PC-3 (cell line): ENCODE data around the gene LKAAEAR1. TPM values are rescaled to one million over a fixed set of nuclear protein-coding genes. Genes with fewer than 3 reads are reported as not detected.

Source experiments
- ATAC-seq: fragments of 200-7000 bp; cut with Tn5 transposase; 2 replicates; pipeline ENCODE4 v1.9.1; 2020; ENCODE audit warnings: mild to moderate bottlenecking, moderate library complexity
- BruUV-seq: library from RNA; stranded (reverse); fragments of 400-500 nt; replicated peaks from 2 replicates; lab custom pipeline; 2021; lab: Mats Ljungman, UMichigan
- CTCF ChIA-PET: fragments of 300-600 bp; sonication (Branson Sonifier 250); formaldehyde crosslinking; loops from one replicate; lab custom pipeline; 2022; ENCODE audit warnings: antibody characterized with exemption; lab: Charles Lee
- POLR2A ChIA-PET: fragments of 300-600 bp; sonication (Branson Sonifier 250); formaldehyde crosslinking; loops from one replicate; lab custom pipeline; 2022; ENCODE audit warnings: antibody characterized with exemption; ENCODE audit not compliant: unreplicated experiment; lab: Charles Lee
- DNase-seq: peaks from one replicate; pipeline ENCODE4 v3.0.0-alpha.2; 2015
- H2AFZ ChIP-seq: fragments of 300-600 bp; sonication (generic); 2 replicates; pipeline ENCODE4 v1.6.0; 2016; ENCODE audit warnings: antibody characterized with exemption, low read length
- H3F3A ChIP-seq: fragments of 300-600 bp; sonication (generic); one replicate; pipeline ENCODE4 v1.6.0; 2017; ENCODE audit warnings: antibody characterized with exemption, low read length, control low read depth, mild to moderate bottlenecking; ENCODE audit not compliant: unreplicated experiment
- H3K27ac ChIP-seq: fragments of 300-600 bp; sonication (generic); 2 replicates; pipeline ENCODE4 v1.5.1; 2016; ENCODE audit warnings: mild to moderate bottlenecking, low read length
- H3K27me3 ChIP-seq: fragments of 300-600 bp; sonication (generic); 2 replicates; pipeline ENCODE4 v1.6.1; 2016; ENCODE audit warnings: low read length, mixed read lengths
- H3K36me3 ChIP-seq: fragments of 300-600 bp; sonication (generic); 2 replicates; pipeline ENCODE4 v1.6.1; 2016; ENCODE audit warnings: low read depth, mixed run types, low read length, mixed read lengths
- H3K4me1 ChIP-seq: fragments of 300-600 bp; sonication (generic); 2 replicates; pipeline ENCODE4 v1.5.1; 2016; ENCODE audit warnings: low read length; ENCODE audit not compliant: insufficient read depth
- H3K4me2 ChIP-seq: fragments of 300-600 bp; sonication (generic); 2 replicates; pipeline ENCODE4 v1.6.0; 2016; ENCODE audit warnings: low read length
- H3K4me3 ChIP-seq: fragments of 300-600 bp; sonication (generic); 2 replicates; pipeline ENCODE4 v1.5.1; 2016; ENCODE audit warnings: mild to moderate bottlenecking, low read length, mixed read lengths
- H3K79me2 ChIP-seq: fragments of 300-600 bp; sonication (generic); 2 replicates; pipeline ENCODE4 v1.6.1; 2017; ENCODE audit warnings: low read length, mixed read lengths
- H3K9ac ChIP-seq: fragments of 300-600 bp; sonication (generic); 2 replicates; pipeline ENCODE4 v1.6.0; 2016; ENCODE audit warnings: mild to moderate bottlenecking, low read length
- H3K9me2 ChIP-seq: fragments of 300-600 bp; sonication (generic); replicated peaks from 2 replicates; pipeline ENCODE4 v1.6.1; 2016; ENCODE audit warnings: mixed run types, low read length, mixed read lengths
- H3K9me3 ChIP-seq: fragments of 300-600 bp; sonication (generic); 2 replicates; pipeline ENCODE4 v1.6.1; 2016; ENCODE audit warnings: low read length, mixed read lengths
- H4K20me1 ChIP-seq: fragments of 300-600 bp; sonication (generic); 2 replicates; pipeline ENCODE4 v1.6.1; 2016; ENCODE audit warnings: low read length, mixed read lengths
- EZH2 ChIP-seq: fragments of 300-600 bp; sonication (generic); IDR thresholded peaks from one replicate; pipeline ENCODE4 v1.6.1; 2017; ENCODE audit warnings: antibody characterized with exemption, mild to moderate bottlenecking, low read length; ENCODE audit not compliant: unreplicated experiment
- EZH2phosphoT487 ChIP-seq: fragments of 300-600 bp; sonication (generic); IDR thresholded peaks from 2 replicates; pipeline ENCODE4 v1.6.1; 2018; ENCODE audit warnings: mild to moderate bottlenecking, antibody characterized with exemption, low read length, borderline replicate concordance
- intact Hi-C: fragments of 100-400 bp; cut with micrococcal nuclease; formaldehyde crosslinking; loops from 2 replicates; pipeline ENCODE4 v1.9.0; 2023
- total RNA-seq: library from RNA; depleted of rRNA; stranded (reverse); fragments of >200 nt; gene quantifications from 2 replicates; pipeline ENCODE4 v1.2.3, GENCODE V29; 2014
- TF ChIP-seq, protein P1 (sequence below): fragments of 300-600 bp; sonication (generic); conservative IDR thresholded peaks from 2 replicates; pipeline ENCODE4 v1.5.1; 2017; ENCODE audit warnings: antibody characterized with exemption, low read depth, mild to moderate bottlenecking, low read length

The LKAAEAR1 gene
- total RNA-seq, 1 experiment from 2014 or later = 1.1 TPM

DNA sequence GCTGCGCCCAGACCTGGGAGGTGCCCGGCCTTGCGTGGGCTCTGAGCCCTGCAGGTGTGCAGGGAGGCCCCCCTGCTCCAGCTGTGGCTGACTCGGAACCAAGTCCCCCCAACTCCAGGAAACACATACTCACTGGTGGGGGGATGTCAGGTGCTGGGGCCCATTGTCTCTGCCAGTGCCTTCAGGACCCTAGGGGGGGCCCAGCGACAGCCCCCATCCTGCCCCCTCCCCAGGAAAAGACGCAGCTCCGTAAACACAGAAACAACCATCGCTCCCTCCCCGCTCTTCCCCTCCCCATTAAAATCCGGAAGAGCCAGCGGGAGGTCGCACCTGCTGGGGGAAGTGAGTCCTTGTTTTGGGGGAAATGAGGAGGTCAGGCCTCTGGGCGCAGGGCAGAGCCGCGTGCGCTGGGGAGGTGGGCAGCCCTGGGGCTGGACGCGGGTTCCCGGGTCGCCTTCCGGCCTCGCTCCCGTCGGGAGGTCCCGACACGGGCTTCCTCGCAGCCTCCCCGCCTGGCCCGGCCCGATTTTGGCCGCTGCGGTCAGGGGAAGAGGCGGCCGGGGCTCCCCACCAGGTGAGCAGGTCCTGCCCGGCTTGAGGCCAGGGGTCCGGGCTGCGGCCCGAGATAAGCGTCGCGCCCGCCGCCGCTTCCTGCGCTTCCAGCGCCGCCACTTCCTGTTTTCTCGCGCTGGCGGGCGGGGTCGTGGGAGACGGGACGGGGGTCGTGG lies 42.0 kb downstream of the LKAAEAR1 start:
- no peaks in the 10 kb centered on the region for H4K20me1 ChIP-seq
- H3K9me3 ChIP-seq = no peaks in the 10 kb centered on the region
- CTCF ChIA-PET = no interaction called here
- H3K27ac ChIP-seq = no peak overlapping the region
- no peaks in the 10 kb centered on the region for H3K36me3 ChIP-seq
- peaks cover 5% of the 10 kb centered on the region for H3F3A ChIP-seq
- H3K4me3 ChIP-seq = peak overlapping the region; percentile 66
- DNase-seq = peak; percentile 16
- POLR2A ChIA-PET = no interaction called here
- no peaks in the 10 kb centered on the region for H3K79me2 ChIP-seq
- H3K9ac ChIP-seq = peak overlapping the region; percentile 69
- peak overlapping the region; percentile 94 for H2AFZ ChIP-seq
- BruUV-seq = TSS peak; percentile 69
- TF ChIP-seq EZH2 (no peak), EZH2phosphoT487 (no peak)
- TF ChIP-seq, protein P1, sequence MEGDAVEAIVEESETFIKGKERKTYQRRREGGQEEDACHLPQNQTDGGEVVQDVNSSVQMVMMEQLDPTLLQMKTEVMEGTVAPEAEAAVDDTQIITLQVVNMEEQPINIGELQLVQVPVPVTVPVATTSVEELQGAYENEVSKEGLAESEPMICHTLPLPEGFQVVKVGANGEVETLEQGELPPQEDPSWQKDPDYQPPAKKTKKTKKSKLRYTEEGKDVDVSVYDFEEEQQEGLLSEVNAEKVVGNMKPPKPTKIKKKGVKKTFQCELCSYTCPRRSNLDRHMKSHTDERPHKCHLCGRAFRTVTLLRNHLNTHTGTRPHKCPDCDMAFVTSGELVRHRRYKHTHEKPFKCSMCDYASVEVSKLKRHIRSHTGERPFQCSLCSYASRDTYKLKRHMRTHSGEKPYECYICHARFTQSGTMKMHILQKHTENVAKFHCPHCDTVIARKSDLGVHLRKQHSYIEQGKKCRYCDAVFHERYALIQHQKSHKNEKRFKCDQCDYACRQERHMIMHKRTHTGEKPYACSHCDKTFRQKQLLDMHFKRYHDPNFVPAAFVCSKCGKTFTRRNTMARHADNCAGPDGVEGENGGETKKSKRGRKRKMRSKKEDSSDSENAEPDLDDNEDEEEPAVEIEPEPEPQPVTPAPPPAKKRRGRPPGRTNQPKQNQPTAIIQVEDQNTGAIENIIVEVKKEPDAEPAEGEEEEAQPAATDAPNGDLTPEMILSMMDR = no peak
- ATAC-seq = no peak
- peak overlapping the region; percentile 88 for H3K4me2 ChIP-seq
- H3K4me1 ChIP-seq = peaks cover 25% of the 10 kb centered on the region
- H3K9me2 ChIP-seq = no peaks in the 10 kb centered on the region
- H3K27me3 ChIP-seq = no peaks in the 10 kb centered on the region
- intact Hi-C loops = no loop called here

DNA sequence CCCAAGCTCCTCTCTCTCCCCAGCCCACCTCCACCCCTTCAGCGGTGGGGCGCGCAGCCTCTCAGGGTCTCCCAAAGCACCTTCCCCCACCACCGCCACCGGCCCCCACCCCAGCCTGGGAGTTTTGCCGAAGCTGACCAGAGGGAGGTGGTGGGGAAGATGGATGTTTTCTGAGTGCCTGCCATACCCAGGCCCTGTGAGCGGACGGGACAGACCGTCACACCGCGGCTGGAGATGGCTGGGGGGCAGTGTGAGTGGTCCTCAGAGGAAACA lies 42.5 kb downstream of the LKAAEAR1 start:
- ChIA-PET POLR2A (no interaction called here), CTCF (no interaction called here)
- no peak for ATAC-seq
- Histone ChIP-seq H3K9me2 (no peaks in the 10 kb centered on the region), H3F3A (peaks cover 5% of the 10 kb centered on the region), H3K79me2 (no peaks in the 10 kb centered on the region), H3K27me3 (no peaks in the 10 kb centered on the region), H3K9ac (no peak overlapping the region), H4K20me1 (no peaks in the 10 kb centered on the region), H3K4me3 (peak overlapping the region; percentile 66; the same call in 1 of the 2 replicates), H3K4me1 (peaks cover 25% of the 10 kb centered on the region), H3K4me2 (peak overlapping the region; percentile 88), H2AFZ (no peak overlapping the region), H3K36me3 (no peaks in the 10 kb centered on the region), H3K27ac (no peak overlapping the region), H3K9me3 (no peaks in the 10 kb centered on the region)
- no peak for DNase-seq
- TF ChIP-seq EZH2 (no peak), EZH2phosphoT487 (no peak)
- TF ChIP-seq, protein P1 = no peak
- intact Hi-C loops = no loop called here
- BruUV-seq = no TSS peak

DNA sequence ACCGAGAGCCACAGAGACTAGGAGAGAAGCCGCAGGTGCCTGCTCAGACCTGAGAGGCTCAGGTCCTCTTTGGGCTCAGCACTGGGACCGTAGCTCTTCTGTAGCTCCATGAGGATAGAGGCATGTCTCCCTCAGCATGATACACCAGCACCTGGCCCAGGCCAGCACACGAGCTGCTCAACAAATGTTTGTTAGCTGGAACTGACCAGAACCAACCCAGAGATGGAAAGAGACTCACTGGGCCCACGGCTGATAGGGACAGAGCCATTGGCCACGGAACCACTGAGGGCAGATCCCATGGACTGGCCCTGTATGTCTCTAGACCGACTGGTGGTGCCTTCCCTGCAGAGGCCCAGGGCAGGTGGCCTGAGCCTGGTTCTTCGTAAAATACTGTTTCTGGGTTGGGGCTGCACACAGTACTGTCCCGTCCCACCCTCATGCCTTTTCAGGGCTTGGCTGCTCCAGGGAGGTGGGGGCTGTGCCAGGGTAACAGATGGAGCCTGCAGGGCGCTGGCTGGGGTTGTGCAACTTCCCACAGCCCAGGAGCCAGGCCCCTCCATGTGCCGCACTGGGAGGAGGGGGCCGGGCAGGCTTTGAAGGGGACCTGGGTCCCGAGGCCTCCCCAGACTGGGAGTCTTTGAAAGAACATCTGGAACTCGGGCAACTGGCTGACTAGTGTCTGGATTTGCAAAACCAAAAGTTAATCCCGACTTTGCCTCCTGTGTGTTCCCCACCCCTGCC lies 43.0 kb downstream of the LKAAEAR1 start:
- Histone ChIP-seq H3K4me3 (no peak overlapping the region), H3F3A (peaks cover 5% of the 10 kb centered on the region), H3K27ac (no peak overlapping the region), H3K9me3 (no peaks in the 10 kb centered on the region), H3K9ac (no peak overlapping the region), H2AFZ (no peak overlapping the region), H3K4me1 (peaks cover 25% of the 10 kb centered on the region), H3K4me2 (peak overlapping the region; percentile 88; the same call in 1 of the 2 replicates), H3K79me2 (no peaks in the 10 kb centered on the region), H3K9me2 (no peaks in the 10 kb centered on the region), H3K36me3 (no peaks in the 10 kb centered on the region), H4K20me1 (no peaks in the 10 kb centered on the region), H3K27me3 (no peaks in the 10 kb centered on the region)
- ATAC-seq (no peak), DNase-seq (no peak)
- TF ChIP-seq, protein P1 = no peak
- TF ChIP-seq EZH2 (no peak), EZH2phosphoT487 (no peak)
- ChIA-PET CTCF (no interaction called here), POLR2A (no interaction called here)
- BruUV-seq = no TSS peak
- intact Hi-C loops = no loop called here
